Colonic mucosa (tissue), 4 donors: ENCODE data around the gene ADGRD1. TPM values are rescaled to one million over a fixed set of nuclear protein-coding genes. Genes with fewer than 3 reads are reported as not detected.

ENCODE experiments used
- DNase-seq: peaks from one replicate; pipeline ENCODE4 v3.0.0-alpha.2; 2020
- H3K27ac ChIP-seq: fragments of 200-600 bp; one replicate; pipeline ENCODE4 v1.8.0; 2021
- H3K27me3 ChIP-seq: fragments of 200-600 bp; one replicate; pipeline ENCODE4 v1.8.0; 2021
- H3K36me3 ChIP-seq: fragments of 200-600 bp; one replicate; pipeline ENCODE4 v1.8.0; 2021
- H3K4me1 ChIP-seq: fragments of 200-600 bp; one replicate; pipeline ENCODE4 v1.8.0; 2021; ENCODE audit warnings: mild to moderate bottlenecking
- H3K4me3 ChIP-seq: fragments of 200-600 bp; one replicate; pipeline ENCODE4 v1.8.0; 2021
- H3K9ac ChIP-seq, 2 donors: one replicate each; pipeline ENCODE4 v1.7.0; 2013; ENCODE audit warnings: control low read depth in 2 of 2, low read depth in 2 of 2, low read length in 2 of 2
- H3K9me3 ChIP-seq: fragments of 200-600 bp; one replicate; pipeline ENCODE4 v1.8.0; 2021
- CTCF ChIP-seq: fragments of 200-600 bp; IDR thresholded peaks from one replicate; pipeline ENCODE4 v1.8.0; 2022; ENCODE audit warnings: antibody characterized with exemption, mild to moderate bottlenecking
- intact Hi-C: fragments of 100-400 bp; cut with DNase I; formaldehyde crosslinking; loops from one replicate; pipeline ENCODE4 v1.14.1; 2022
- total RNA-seq, 2 donors: library from RNA; stranded (reverse); fragmentation: NEBNext Ultra II Directional in 1 of 2; extraction: Animal tissue kit (Norgen Biotek cat#: 25700) in 1 of 2; gene quantifications; one replicate each; pipeline ENCODE4 v1.2.1, GENCODE V29; 2021
- donor health status: healthy.
- donor health status: DM: no; HTN: no; CAD: no.
- donor health status: DM: no; HTN: no; CAD: no.

The ADGRD1 gene
- total RNA-seq, 2 donors from 2014 or later, result 3.5 to 3.6 TPM

GRCh38 chr12:131021154-131021541 lies 67.4 kb downstream of the ADGRD1 start:
- TF ChIP-seq CTCF, result no peak
- intact Hi-C loops, result no loop called here
- Histone ChIP-seq H3K27me3 (no peaks in the 10 kb centered on the region), H3K4me3 (no peak overlapping the region), H3K9ac (no peak overlapping the region), H3K9me3 (no peaks in the 10 kb centered on the region), H3K36me3 (no peaks in the 10 kb centered on the region), H3K27ac (no peak overlapping the region), H3K4me1 (no peaks in the 10 kb centered on the region)
- no peak for DNase-seq

GRCh38 chr12:131024026-131024425 lies 70.3 kb downstream of the ADGRD1 start:
- Histone ChIP-seq H3K27me3 (no peaks in the 10 kb centered on the region), H3K9ac (no peak overlapping the region), H3K36me3 (no peaks in the 10 kb centered on the region), H3K27ac (no peak overlapping the region), H3K4me1 (no peaks in the 10 kb centered on the region), H3K4me3 (no peak overlapping the region), H3K9me3 (no peaks in the 10 kb centered on the region)
- TF ChIP-seq CTCF, result no peak
- DNase-seq, result no peak
- intact Hi-C loops, result no loop called here

GRCh38 chr12:131024721-131025120 lies 71.0 kb downstream of the ADGRD1 start:
- no peak for DNase-seq

GRCh38 chr12:131025234-131025633 lies 71.5 kb downstream of the ADGRD1 start:
- Histone ChIP-seq H3K4me3 (no peak overlapping the region), H3K27ac (no peak overlapping the region), H3K9ac (no peak overlapping the region), H3K9me3 (no peaks in the 10 kb centered on the region), H3K27me3 (no peaks in the 10 kb centered on the region), H3K4me1 (no peaks in the 10 kb centered on the region), H3K36me3 (no peaks in the 10 kb centered on the region)
- TF ChIP-seq CTCF, result no peak
- intact Hi-C loops, result no loop called here
- no peak for DNase-seq

More at GRCh38 chr12:131024721-131025120, 71.0 kb downstream of the ADGRD1 start:
- Histone ChIP-seq H3K36me3 (no peaks in the 10 kb centered on the region), H3K4me3 (no peak overlapping the region), H3K9me3 (no peaks in the 10 kb centered on the region), H3K27ac (no peak overlapping the region), H3K4me1 (no peaks in the 10 kb centered on the region), H3K27me3 (no peaks in the 10 kb centered on the region), H3K9ac (no peak overlapping the region)
- TF ChIP-seq CTCF, result no peak
- intact Hi-C loops, result no loop called here

- no peak for DNase-seq
- Histone ChIP-seq H3K36me3 (no peaks in the 10 kb centered on the region), H3K4me1 (no peaks in the 10 kb centered on the region), H3K9ac (no peak overlapping the region), H3K9me3 (no peaks in the 10 kb centered on the region), H3K4me3 (no peak overlapping the region), H3K27me3 (no peaks in the 10 kb centered on the region), H3K27ac (no peak overlapping the region)
- intact Hi-C loops, result no loop called here
- no peak for TF ChIP-seq CTCF
These were observed 72.4 kb downstream of the ADGRD1 start for GRCh38 chr12:131025939-131026702.
